Panc1 (cell line): ENCODE data around the gene MTF1.
"Not testable (repeated sequence)": the region's sequence is repeated elsewhere in the genome, so short reads cannot be mapped to it uniquely, and the experiment has no call there.

ENCODE experiments used
- CTCF ChIP-seq: fragments of 450-650 bp; IDR thresholded peaks from 2 replicates; pipeline ENCODE4 v1.5.1; 2017; ENCODE audit warnings: mild to moderate bottlenecking
- POLR2AphosphoS5 ChIP-seq: IDR thresholded peaks from 2 replicates; pipeline ENCODE4 v1.6.1; 2012; ENCODE audit warnings: mild to moderate bottlenecking, low read depth, low read length, moderate library complexity
- SIN3A ChIP-seq: IDR thresholded peaks from 2 replicates; pipeline ENCODE4 v1.6.1; 2012; ENCODE audit warnings: low read depth, mild to moderate bottlenecking, low read length, moderate library complexity, borderline replicate concordance; ENCODE audit not compliant: insufficient read depth

- TF ChIP-seq CTCF, SIN3A, POLR2AphosphoS5: not testable (repeated sequence)
These were observed 48.2 kb upstream of the MTF1 start for GRCh38 chr1:37907416-37908125.
